Activated T-helper 17 cell treated with anti-CD3 and anti-CD28 coated beads, Interleukin-2, amount 50 U/mL, for 72 hours (primary cell): Measurements from ENCODE around the gene DOHH. TPM values are rescaled to one million over a fixed set of nuclear protein-coding genes. Genes with fewer than 3 reads are reported as not detected.

Experiments used
- ATAC-seq: fragments of 150-1000 bp; cut with Tn5 transposase; replicated peaks from 2 replicates; pipeline ENCODE4 v1.10.0; 2021; ENCODE audit warnings: mild to moderate bottlenecking, moderate library complexity
- H3K27ac Mint-ChIP-seq: one replicate; pipeline ENCODE4 v1.8.0; 2022; ENCODE audit warnings: mixed read lengths
- H3K27me3 Mint-ChIP-seq: one replicate; pipeline ENCODE4 v1.8.0; 2022; ENCODE audit warnings: mixed read lengths
- H3K36me3 Mint-ChIP-seq: one replicate; pipeline ENCODE4 v1.8.0; 2022; ENCODE audit warnings: low read depth, mild to moderate bottlenecking, mixed read lengths
- H3K4me1 Mint-ChIP-seq: one replicate; pipeline ENCODE4 v1.8.0; 2022; ENCODE audit warnings: mixed read lengths
- H3K4me3 Mint-ChIP-seq: one replicate; pipeline ENCODE4 v1.8.0; 2022; ENCODE audit warnings: mild to moderate bottlenecking, mixed read lengths
- H3K9me3 Mint-ChIP-seq: one replicate; pipeline ENCODE4 v1.8.0; 2022; ENCODE audit warnings: mixed read lengths
- total RNA-seq, 2 donors: library from RNA; stranded (reverse); gene quantifications; one replicate each; pipeline ENCODE4 v1.2.3, GENCODE V29; 2022

Gene DOHH
- total RNA-seq, 2 donors from 2014 or later: 11.1 to 22.2 TPM

- no peak overlapping the region for H3K4me3 Mint-ChIP-seq
- no peaks in the 10 kb centered on the region for H3K9me3 Mint-ChIP-seq
- no peaks in the 10 kb centered on the region for H3K4me1 Mint-ChIP-seq
- peaks cover 23% of the 10 kb centered on the region for H3K36me3 Mint-ChIP-seq
- H3K27me3 Mint-ChIP-seq: no peaks in the 10 kb centered on the region
- H3K27ac Mint-ChIP-seq: no peak overlapping the region
- ATAC-seq: no peak
Measured at GRCh38 chr19:3528539-3529211, 28.2 kb upstream of the DOHH start.

DNA sequence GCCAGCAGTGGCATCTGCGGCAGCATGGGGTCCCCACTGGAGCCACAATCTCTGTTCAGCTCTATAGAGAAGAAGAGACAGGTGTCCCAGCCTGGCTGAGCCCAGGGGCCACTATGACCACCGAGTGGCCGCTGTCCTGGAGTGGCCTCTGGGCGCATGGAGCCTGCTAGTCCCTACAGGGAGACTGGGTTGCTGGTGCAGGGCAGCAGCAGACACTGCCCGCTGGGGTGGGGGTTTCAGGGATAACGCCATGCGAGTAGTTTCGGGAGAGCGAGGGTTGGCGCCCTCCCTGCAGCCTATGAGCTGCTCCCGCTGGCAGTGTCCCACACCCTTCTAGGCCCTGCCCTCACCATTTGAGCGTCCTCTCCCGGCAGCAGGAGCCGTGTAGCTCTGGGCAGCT lies 27.6 kb upstream of the DOHH start:
- H3K4me3 Mint-ChIP-seq: no peak overlapping the region
- H3K36me3 Mint-ChIP-seq: peaks cover 22% of the 10 kb centered on the region
- no peaks in the 10 kb centered on the region for H3K4me1 Mint-ChIP-seq
- no peaks in the 10 kb centered on the region for H3K9me3 Mint-ChIP-seq
- H3K27ac Mint-ChIP-seq: no peak overlapping the region
- no peaks in the 10 kb centered on the region for H3K27me3 Mint-ChIP-seq
- ATAC-seq: no peak

DNA sequence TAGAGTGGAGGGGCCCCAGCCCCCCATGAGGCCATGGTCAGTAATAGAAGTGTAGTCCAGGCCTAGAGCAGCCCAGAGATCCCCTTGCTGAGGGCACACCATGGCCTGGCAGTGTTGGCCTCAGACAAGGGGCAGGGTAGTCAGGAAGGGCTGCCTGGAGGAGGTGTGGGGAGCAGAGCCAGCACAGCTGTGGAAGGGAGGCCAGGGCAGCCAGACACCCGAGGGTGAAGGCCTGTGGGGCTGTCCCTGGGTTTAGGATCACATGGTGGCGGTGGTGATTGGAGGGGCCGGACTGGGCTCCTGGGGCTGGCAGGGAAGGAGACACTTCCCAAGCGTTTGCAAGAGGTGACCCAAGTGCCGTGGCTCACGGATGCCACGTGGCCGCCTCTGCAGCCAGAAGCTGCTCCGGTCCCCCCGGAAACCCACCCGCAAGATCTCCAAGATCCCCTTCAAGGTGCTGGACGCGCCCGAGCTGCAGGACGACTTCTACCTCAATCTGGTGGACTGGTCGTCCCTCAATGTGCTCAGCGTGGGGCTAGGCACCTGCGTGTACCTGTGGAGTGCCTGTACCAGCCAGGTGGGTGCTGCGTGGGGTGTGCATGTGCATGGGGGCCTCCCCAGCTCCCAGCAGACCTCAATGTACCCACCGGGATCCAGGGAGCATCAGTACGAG lies 26.9 kb upstream of the DOHH start:
- Mint-ChIP-seq H3K4me3 (no peak overlapping the region), H3K36me3 (peaks cover 20% of the 10 kb centered on the region), H3K9me3 (no peaks in the 10 kb centered on the region), H3K4me1 (no peaks in the 10 kb centered on the region), H3K27me3 (no peaks in the 10 kb centered on the region), H3K27ac (no peak overlapping the region)
- ATAC-seq: no peak

DNA sequence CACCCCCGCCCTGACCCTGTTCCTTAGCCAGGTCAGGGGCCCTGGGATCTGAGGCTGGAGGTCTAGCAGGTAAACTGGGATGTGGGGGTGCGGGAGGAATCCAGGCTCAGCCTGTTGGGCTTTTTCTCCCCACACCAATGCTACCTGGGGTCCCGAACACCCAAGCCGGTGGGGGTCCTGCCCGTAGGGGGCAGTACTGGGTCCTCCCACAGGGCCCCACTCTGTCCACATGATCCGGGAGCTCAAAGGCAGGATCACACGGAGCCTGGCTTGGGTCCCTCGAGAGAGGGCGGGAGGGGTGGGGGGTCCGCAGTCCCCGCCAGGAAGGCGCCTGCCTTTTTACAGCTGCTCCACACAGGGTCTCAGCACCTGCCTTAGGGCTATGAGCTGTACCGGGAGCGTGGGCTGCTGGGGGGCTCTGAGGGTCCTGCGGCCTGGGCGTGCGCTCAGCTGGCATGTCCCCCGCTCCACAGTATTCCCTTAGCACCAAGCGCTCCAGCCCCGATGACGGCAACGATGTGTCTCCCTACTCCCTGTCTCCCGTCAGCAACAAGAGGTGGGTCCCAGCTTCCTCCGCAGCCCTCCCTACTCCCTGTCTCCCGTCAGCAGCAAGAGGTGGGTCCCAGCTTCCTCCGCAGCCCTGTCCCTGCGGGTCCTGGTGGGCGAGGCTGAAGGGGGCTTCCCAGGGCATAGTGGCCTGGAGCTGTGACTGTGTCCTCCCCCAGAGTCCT lies 26.2 kb upstream of the DOHH start:
- ATAC-seq: no peak
- Mint-ChIP-seq H3K4me3 (no peak overlapping the region), H3K36me3 (peaks cover 24% of the 10 kb centered on the region)

DNA sequence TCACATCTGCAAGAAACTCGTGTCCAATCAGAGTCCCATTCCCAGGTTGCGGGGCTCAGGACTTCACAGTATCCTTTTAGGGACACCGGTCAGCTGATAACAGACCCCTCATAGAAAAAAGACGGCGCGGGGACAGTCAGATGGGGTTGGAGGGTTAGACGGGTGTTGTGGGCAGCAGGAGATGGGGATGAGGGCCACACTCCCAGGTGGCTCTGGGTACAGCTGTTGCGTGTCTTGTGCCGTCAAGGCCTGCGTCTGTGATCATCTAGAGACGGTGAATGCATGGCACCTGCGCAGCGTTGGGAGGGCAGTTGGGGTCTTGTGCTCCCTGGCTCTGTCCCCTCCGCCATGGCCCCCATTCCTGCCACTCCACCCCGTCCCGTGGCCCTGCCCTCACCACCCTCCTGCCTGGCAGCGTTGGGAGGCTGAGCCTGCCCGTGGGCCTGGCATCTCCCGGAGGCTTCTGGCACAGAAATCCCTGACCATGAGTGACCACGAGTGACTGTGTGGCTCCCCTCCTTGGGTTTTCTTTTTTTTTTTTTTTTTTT lies 24.5 kb upstream of the DOHH start:
- H3K27me3 Mint-ChIP-seq: no peaks in the 10 kb centered on the region
- no peak overlapping the region for H3K4me3 Mint-ChIP-seq
- no peak overlapping the region for H3K27ac Mint-ChIP-seq
- no peak for ATAC-seq
- no peaks in the 10 kb centered on the region for H3K9me3 Mint-ChIP-seq
- peaks cover 33% of the 10 kb centered on the region for H3K36me3 Mint-ChIP-seq
- peaks cover 5% of the 10 kb centered on the region for H3K4me1 Mint-ChIP-seq

More for the DNA sequence above, 26.2 kb upstream of the DOHH start:
- H3K27ac Mint-ChIP-seq: no peak overlapping the region
- H3K9me3 Mint-ChIP-seq: no peaks in the 10 kb centered on the region
- no peaks in the 10 kb centered on the region for H3K27me3 Mint-ChIP-seq
- no peaks in the 10 kb centered on the region for H3K4me1 Mint-ChIP-seq

- H3K27ac Mint-ChIP-seq: no peak overlapping the region
- H3K4me3 Mint-ChIP-seq: no peak overlapping the region
Measured at GRCh38 chr19:3524078-3524842, 23.8 kb upstream of the DOHH start.

GRCh38 chr19:3523361-3524077 lies 23.0 kb upstream of the DOHH start:
- no peak overlapping the region for H3K27ac Mint-ChIP-seq
- peaks cover 33% of the 10 kb centered on the region for H3K36me3 Mint-ChIP-seq
- H3K9me3 Mint-ChIP-seq: no peaks in the 10 kb centered on the region
- H3K4me3 Mint-ChIP-seq: no peak overlapping the region
- ATAC-seq: no peak
- peaks cover 5% of the 10 kb centered on the region for H3K4me1 Mint-ChIP-seq
- H3K27me3 Mint-ChIP-seq: no peaks in the 10 kb centered on the region

More at GRCh38 chr19:3524078-3524842, 23.8 kb upstream of the DOHH start:
- ATAC-seq: no peak
- Mint-ChIP-seq H3K36me3 (peaks cover 33% of the 10 kb centered on the region), H3K4me1 (peaks cover 5% of the 10 kb centered on the region), H3K9me3 (no peaks in the 10 kb centered on the region), H3K27me3 (no peaks in the 10 kb centered on the region)

- no peak for ATAC-seq
- H3K36me3 Mint-ChIP-seq: peaks cover 33% of the 10 kb centered on the region
Measured at GRCh38 chr19:3522421-3523360, 22.2 kb upstream of the DOHH start.

GRCh38 chr19:3521104-3521445 lies 20.6 kb upstream of the DOHH start:
- H3K36me3 Mint-ChIP-seq: peaks cover 26% of the 10 kb centered on the region
- H3K27me3 Mint-ChIP-seq: no peaks in the 10 kb centered on the region
- peaks cover 5% of the 10 kb centered on the region for H3K4me1 Mint-ChIP-seq
- H3K9me3 Mint-ChIP-seq: no peaks in the 10 kb centered on the region
- no peak overlapping the region for H3K27ac Mint-ChIP-seq
- H3K4me3 Mint-ChIP-seq: no peak overlapping the region
- no peak for ATAC-seq

More at GRCh38 chr19:3522421-3523360, 22.2 kb upstream of the DOHH start:
- Mint-ChIP-seq H3K27me3 (no peaks in the 10 kb centered on the region), H3K4me1 (peaks cover 5% of the 10 kb centered on the region), H3K4me3 (no peak overlapping the region), H3K27ac (no peak overlapping the region), H3K9me3 (no peaks in the 10 kb centered on the region)

GRCh38 chr19:3520166-3521103 lies 20.0 kb upstream of the DOHH start:
- peaks cover 5% of the 10 kb centered on the region for H3K4me1 Mint-ChIP-seq
- H3K36me3 Mint-ChIP-seq: peaks cover 26% of the 10 kb centered on the region
- no peak overlapping the region for H3K4me3 Mint-ChIP-seq
- no peak for ATAC-seq
- H3K27ac Mint-ChIP-seq: no peak overlapping the region
- no peaks in the 10 kb centered on the region for H3K9me3 Mint-ChIP-seq
- H3K27me3 Mint-ChIP-seq: no peaks in the 10 kb centered on the region

DNA sequence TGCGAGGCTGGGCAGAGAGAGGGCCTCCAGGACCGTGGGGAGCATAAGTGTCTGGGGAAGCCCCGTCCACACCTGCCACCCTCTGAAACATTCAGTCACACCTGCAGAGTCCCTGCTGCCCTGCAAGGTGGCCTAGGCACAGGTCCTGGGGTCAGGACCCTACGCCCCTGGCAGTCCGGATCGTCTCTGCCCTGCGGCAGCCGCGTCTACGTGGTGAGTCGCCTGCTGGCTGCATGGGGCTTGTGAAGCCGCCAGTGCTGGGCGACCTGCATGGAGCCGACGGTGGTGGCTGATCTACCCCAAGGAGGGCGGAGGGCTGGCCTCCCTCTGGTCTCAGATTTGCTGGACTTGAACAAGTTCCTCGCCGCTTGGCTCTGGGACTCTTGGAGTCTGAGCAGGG lies 18.7 kb upstream of the DOHH start:
- Mint-ChIP-seq H3K27me3 (no peaks in the 10 kb centered on the region), H3K9me3 (no peaks in the 10 kb centered on the region), H3K27ac (no peak overlapping the region), H3K36me3 (peaks cover 23% of the 10 kb centered on the region), H3K4me3 (no peak overlapping the region), H3K4me1 (peaks cover 11% of the 10 kb centered on the region)
- ATAC-seq: no peak

- H3K27me3 Mint-ChIP-seq: no peaks in the 10 kb centered on the region
- H3K27ac Mint-ChIP-seq: no peak overlapping the region
- H3K36me3 Mint-ChIP-seq: peaks cover 19% of the 10 kb centered on the region
- ATAC-seq: no peak
- no peaks in the 10 kb centered on the region for H3K9me3 Mint-ChIP-seq
- H3K4me3 Mint-ChIP-seq: no peak overlapping the region
- H3K4me1 Mint-ChIP-seq: peaks cover 15% of the 10 kb centered on the region
Measured at GRCh38 chr19:3518659-3519058, 18.2 kb upstream of the DOHH start.
